Uterus (tissue), 4 donors: ENCODE data around the gene DYNAP. TPM values are rescaled to one million over a fixed set of nuclear protein-coding genes. Genes with fewer than 3 reads are reported as not detected.

Source experiments
- DNase-seq, 2 donors: peaks; one replicate each; pipeline ENCODE4 v3.0.0-alpha.2; 2019 to 2020
- H3K27ac ChIP-seq, 2 donors: fragments of 200-600 bp; sonication (generic); 1 replicate in 1 of 2; 2 replicates in 1 of 2; pipeline ENCODE4 v1.5.1; 2016 to 2018
- H3K27me3 ChIP-seq, 2 donors: fragments of 200-600 bp; sonication (generic); one replicate each; pipeline ENCODE4 v1.5.1; 2018 to 2019; ENCODE audit warnings: control low read depth in 1 of 2
- H3K36me3 ChIP-seq, 2 donors: fragments of 200-600 bp; sonication (generic); one replicate each; pipeline ENCODE4 v1.5.1; 2019; ENCODE audit warnings: control low read depth in 1 of 2
- H3K4me1 ChIP-seq, 2 donors: fragments of 200-600 bp; sonication (generic); one replicate each; pipeline ENCODE4 v1.5.1; 2018 to 2019; ENCODE audit warnings: control low read depth in 1 of 2
- H3K4me3 ChIP-seq, 2 donors: fragments of 200-600 bp; sonication (generic); 1 replicate in 1 of 2; 2 replicates in 1 of 2; pipeline ENCODE4 v1.5.1; 2018 to 2019; ENCODE audit warnings: mild to moderate bottlenecking in 1 of 2
- H3K9me3 ChIP-seq, 2 donors: fragments of 200-600 bp; sonication (generic); one replicate each; pipeline ENCODE4 v1.5.1; 2019; ENCODE audit warnings: control low read depth in 1 of 2
- CTCF ChIP-seq, 4 experiments: fragments of 200-600 bp in 2 of 4; fragments of 450-650 bp in 2 of 4; sonication (generic) in 2 of 4; IDR thresholded peaks; one replicate each; pipeline ENCODE4 v1.5.1; 2016 to 2019; ENCODE audit warnings: antibody characterized with exemption in 4 of 4, mild to moderate bottlenecking in 2 of 4, moderate library complexity in 1 of 4
- POLR2A ChIP-seq, 2 donors: fragments of 450-650 bp; IDR thresholded peaks; one replicate each; pipeline ENCODE4 v1.6.1; 2016; ENCODE audit warnings: antibody characterized with exemption in 2 of 2, mild to moderate bottlenecking in 1 of 2, moderate library complexity in 1 of 2
- intact Hi-C: fragments of 100-400 bp; cut with DNase I; formaldehyde crosslinking; loops from one replicate; pipeline ENCODE4 v1.15.1; 2023; ENCODE audit warnings: low total_unique reads
- total RNA-seq, 4 donors: library from RNA; depleted of rRNA in 3 of 4; stranded (reverse); fragments of >200 nt in 3 of 4; gene quantifications; one replicate each; pipeline versions ENCODE4 v1.1.0 to v1.2.4, GENCODE V29; 2014 to 2023
- donor health status: DM: yes; HTN: yes; CAD: no.

Gene DYNAP
- total RNA-seq, 4 donors from 2014 or later = not detected

GRCh38 chr18:54604211-54604610, 13.2 kb downstream of the DYNAP start:
- no peak overlapping the region for H3K27ac ChIP-seq
- H3K27me3 ChIP-seq = no peaks in the 10 kb centered on the region
- TF ChIP-seq POLR2A (IDR thresholded peaks at IDR 0.05) = no peak
- no peak for TF ChIP-seq CTCF (IDR thresholded peaks at IDR 0.05)
- H3K4me3 ChIP-seq = no peak overlapping the region
- no peaks in the 10 kb centered on the region for H3K36me3 ChIP-seq
- intact Hi-C loops = no loop called here
- no peak for DNase-seq
- H3K9me3 ChIP-seq = no peaks in the 10 kb centered on the region
- no peaks in the 10 kb centered on the region for H3K4me1 ChIP-seq

GRCh38 chr18:54606835-54607212, 15.8 kb downstream of the DYNAP start:
- Histone ChIP-seq H3K36me3 (no peaks in the 10 kb centered on the region), H3K27me3 (no peaks in the 10 kb centered on the region), H3K9me3 (no peaks in the 10 kb centered on the region), H3K27ac (no peak overlapping the region), H3K4me3 (no peak overlapping the region), H3K4me1 (no peaks in the 10 kb centered on the region)
- DNase-seq = no peak
- intact Hi-C loops = no loop called here
- TF ChIP-seq POLR2A (IDR thresholded peaks at IDR 0.05) (no peak), CTCF (IDR thresholded peaks at IDR 0.05) (no peak)

GRCh38 chr18:54607213-54608027, 16.4 kb downstream of the DYNAP start:
- no peak overlapping the region for H3K27ac ChIP-seq
- DNase-seq = no peak
- H3K4me1 ChIP-seq = no peaks in the 10 kb centered on the region
- intact Hi-C loops = no loop called here
- no peaks in the 10 kb centered on the region for H3K27me3 ChIP-seq
- no peaks in the 10 kb centered on the region for H3K9me3 ChIP-seq
- no peak overlapping the region for H3K4me3 ChIP-seq
- H3K36me3 ChIP-seq = no peaks in the 10 kb centered on the region
- TF ChIP-seq CTCF (IDR thresholded peaks at IDR 0.05) (no peak), POLR2A (IDR thresholded peaks at IDR 0.05) (no peak)

GRCh38 chr18:54608028-54608642, 17.1 kb downstream of the DYNAP start:
- intact Hi-C loops = no loop called here
- Histone ChIP-seq H3K4me1 (no peaks in the 10 kb centered on the region), H3K27me3 (no peaks in the 10 kb centered on the region), H3K9me3 (no peaks in the 10 kb centered on the region), H3K4me3 (no peak overlapping the region), H3K27ac (no peak overlapping the region), H3K36me3 (no peaks in the 10 kb centered on the region)
- DNase-seq = no peak
- TF ChIP-seq CTCF (IDR thresholded peaks at IDR 0.05) (no peak), POLR2A (IDR thresholded peaks at IDR 0.05) (no peak)

- TF ChIP-seq CTCF (IDR thresholded peaks at IDR 0.05) (no peak), POLR2A (IDR thresholded peaks at IDR 0.05) (no peak)
- Histone ChIP-seq H3K36me3 (no peaks in the 10 kb centered on the region), H3K27ac (no peak overlapping the region), H3K4me3 (no peak overlapping the region), H3K4me1 (no peaks in the 10 kb centered on the region), H3K9me3 (no peaks in the 10 kb centered on the region), H3K27me3 (no peaks in the 10 kb centered on the region)
- intact Hi-C loops = no loop called here
- no peak for DNase-seq
Measured at GRCh38 chr18:54611816-54612215, 20.8 kb downstream of the DYNAP start.
